COLO668 (cell line): Measurements from ENCODE around the gene PARN.
A peak's percentile ranks its signal among the peaks of the same experiment; 100 is the strongest.
"Not testable (repeated sequence)": the region's sequence is repeated elsewhere in the genome, so short reads cannot be mapped to it uniquely, and the experiment has no call there.

Source experiments
- DNase-seq: peaks from one replicate; lab custom pipeline; 2025; ENCODE audit not compliant: unreplicated experiment; lab: John Stamatoyannopoulos, UW

Gene PARN

GRCh38 chr16:14444979-14445810 is 184.9 kb downstream of the PARN start:
- DNase-seq = no peak

DNA sequence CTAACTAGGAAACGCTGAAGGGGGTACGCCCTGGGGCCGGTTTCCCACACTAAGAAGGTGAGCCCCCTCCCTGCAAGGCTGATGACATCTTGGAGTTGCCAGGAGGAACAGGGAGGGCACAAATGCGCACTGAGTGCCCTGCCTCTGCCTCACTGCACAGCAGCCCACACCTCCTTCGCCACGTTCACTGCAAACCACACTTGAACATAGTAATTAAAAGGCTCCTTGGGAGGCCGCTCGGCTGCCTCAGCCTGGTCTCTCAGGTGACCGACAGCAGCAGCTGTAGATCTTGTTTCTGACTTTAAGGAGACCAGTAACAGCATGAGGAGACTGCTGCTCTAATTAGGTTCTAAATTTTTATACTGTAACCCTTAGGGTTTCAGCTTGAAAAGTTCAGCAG is 188.5 kb downstream of the PARN start:
- DNase-seq = not testable (repeated sequence)

- peak; percentile 32 for DNase-seq
These were observed 191.8 kb downstream of the PARN start for GRCh38 chr16:14438256-14438655.

GRCh38 chr16:14437426-14437825 is 192.6 kb downstream of the PARN start:
- no peak for DNase-seq

DNA sequence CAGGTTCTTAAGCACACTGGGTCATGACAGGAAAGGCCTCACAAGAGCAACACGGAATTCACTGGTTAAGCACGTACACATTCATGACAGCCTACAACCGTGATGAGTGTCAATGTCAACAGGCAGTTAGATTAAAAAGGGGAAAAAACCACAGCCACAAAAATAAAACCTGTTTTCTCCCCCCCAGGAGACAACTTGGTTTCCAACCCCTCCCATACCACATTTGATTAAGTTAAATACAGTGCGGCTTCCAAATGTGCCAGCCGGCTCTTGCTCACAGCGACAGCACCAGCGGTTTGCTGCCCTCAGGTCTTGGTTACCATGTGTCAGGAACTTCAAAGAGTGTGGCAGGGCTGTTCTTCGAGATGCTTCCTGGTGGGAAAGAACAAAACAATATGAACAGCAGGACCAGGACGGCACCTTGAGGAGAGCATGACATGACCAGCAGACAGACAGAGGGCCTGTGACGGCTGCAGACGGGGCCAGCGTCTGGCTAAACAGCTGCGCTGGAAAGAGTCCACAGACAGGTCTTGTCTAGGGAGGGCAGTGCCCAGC is 193.6 kb downstream of the PARN start:
- DNase-seq = no peak

DNA sequence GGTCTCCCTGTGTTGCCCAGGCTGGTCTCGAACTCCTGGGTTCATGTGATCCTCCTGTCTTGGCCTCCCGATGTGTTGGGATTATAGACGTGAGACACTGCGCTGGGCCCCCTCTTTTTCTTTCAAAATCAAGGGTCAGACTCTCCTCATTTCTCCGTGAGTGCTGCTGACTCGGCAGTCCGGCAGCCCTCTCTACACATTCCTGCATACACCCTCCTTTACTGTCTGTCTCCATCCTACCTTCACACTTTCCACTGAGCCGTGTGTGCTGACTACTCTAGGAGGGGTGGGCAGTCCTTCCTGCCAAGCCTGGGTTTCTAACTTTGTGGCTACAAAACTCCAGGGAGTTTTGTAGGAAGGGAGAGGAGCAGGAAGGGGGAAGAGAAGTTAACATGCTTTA is 195.2 kb downstream of the PARN start:
- no peak for DNase-seq

DNA sequence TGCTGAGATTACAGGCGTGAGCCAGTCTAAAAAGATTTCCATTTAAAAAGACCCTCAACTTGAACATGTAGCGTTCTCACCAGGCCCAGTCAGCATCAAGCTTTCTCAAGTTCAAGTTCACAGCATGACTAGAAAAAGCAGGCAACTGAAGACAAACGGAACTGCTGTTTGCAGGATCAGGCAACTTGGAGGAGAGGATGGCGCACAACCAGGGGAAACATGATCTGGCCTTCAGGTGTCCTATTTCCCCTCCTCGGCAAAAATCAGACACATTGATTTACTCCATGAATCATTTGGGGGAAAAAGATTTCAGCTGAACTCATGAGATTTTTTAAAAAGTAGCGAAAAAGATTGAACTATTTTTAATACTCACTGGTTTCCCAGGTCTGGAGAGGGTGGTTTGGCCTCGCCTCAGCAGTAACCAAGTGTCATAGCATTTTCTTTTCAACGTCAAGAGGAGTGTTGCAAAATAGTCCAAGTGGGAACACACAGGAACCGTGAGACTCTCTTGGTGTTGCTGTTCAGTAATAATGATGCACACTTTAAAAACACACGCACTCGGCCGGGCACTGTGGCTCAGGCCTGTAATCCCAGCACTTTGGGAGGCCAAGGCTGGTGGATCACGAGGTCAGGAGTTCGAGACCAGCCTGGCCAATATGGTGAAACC is 201.0 kb downstream of the PARN start:
- DNase-seq = not testable (repeated sequence)

GRCh38 chr16:14428043-14428442 is 202.0 kb downstream of the PARN start:
- no peak for DNase-seq

DNA sequence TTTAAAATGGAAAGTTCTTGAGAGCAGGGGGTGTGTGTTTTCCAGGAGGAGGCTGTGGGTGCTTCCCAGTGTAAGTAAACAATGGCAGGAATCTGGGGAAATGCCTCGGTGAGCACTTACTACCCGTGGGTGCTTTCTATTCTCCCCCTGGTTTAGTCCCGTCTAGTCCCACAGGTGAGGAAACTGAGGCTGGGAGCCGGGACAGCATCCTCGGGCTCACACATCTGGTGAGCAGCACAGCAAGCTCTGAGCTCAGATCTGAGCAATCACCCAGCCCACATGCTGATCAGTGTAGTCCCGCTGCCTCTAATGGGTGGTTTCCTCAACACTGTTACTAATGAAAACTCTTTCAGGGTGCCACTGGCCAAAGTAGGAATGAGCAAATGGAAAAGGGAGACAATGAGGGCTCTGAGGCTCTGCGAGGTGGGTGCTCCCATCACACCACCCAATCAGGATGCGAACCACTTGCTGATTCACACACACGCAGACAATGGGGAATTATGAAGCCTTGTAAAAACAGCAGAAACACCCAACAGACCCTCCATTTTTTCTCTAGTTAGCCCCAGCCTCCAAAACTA is 202.6 kb downstream of the PARN start:
- DNase-seq = no peak

- no peak for DNase-seq
These were observed 205.5 kb downstream of the PARN start for GRCh38 chr16:14424595-14424994.

DNA sequence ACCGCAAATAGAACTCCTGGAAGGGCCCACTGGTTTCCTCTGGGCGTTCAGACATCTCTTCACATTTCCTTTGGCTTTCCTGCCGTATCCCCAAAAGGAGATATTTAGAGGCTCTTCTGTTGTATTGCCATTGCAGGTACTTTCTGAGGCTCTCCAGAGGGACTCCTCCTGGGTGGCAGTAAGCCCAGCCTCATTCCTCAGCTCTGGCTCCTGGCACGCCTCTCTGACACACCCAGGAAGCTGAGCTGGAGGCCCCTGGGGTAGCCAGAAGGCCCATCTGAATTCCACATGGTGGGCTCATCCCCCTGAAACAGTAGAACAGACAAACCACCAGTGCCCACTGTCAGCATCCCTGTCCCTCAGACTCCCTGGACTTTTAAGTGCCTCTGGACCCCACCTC is 206.7 kb downstream of the PARN start:
- DNase-seq = no peak

DNA sequence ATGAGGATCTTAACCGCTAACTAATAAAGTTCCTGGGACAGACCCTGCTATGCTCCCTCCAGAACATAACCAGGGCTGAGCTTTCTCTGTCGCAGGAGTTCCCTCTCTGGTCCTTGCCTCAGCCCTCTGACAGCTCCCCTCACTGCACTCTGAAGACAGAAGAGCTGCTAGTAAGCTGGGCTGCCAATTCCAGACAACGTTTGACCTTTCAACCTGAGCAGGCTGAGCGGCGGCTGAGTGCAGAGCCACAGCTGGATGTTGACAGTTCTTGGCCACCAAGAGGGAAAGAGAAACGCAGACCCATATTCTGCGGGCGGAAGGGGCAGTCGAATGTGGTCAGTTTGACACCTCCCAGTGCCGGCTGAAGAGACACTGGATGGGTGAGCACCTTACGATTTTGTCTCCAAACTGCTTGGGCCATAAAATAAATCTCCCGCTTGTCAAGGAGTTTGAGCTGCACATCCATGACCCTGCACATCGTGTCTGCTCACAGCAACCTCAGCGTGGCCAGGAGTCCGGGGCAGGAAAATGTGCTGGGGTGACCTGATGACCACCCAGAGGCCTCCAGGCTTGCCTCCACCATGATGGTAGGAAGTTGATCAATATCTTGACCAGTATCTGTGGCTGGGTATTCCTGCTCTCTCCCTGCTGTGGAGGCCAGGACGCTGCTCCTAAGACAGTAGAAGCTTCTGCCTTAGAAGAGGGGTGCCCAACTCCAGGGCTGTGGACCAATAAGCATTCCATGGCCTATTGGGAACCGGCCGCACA is 209.2 kb downstream of the PARN start:
- DNase-seq = no peak

GRCh38 chr16:14420243-14420642 is 209.8 kb downstream of the PARN start:
- DNase-seq = not testable (repeated sequence)

GRCh38 chr16:14419817-14420216 is 210.2 kb downstream of the PARN start:
- no peak for DNase-seq

GRCh38 chr16:14418795-14419225 is 211.2 kb downstream of the PARN start:
- no peak for DNase-seq

GRCh38 chr16:14416184-14416583 is 213.9 kb downstream of the PARN start:
- DNase-seq = no peak

- no peak for DNase-seq
These were observed 214.8 kb downstream of the PARN start for GRCh38 chr16:14415291-14415690.

- DNase-seq = no peak
These were observed 220.5 kb downstream of the PARN start for GRCh38 chr16:14409563-14409962.

- DNase-seq = no peak
These were observed 222.2 kb downstream of the PARN start for GRCh38 chr16:14407786-14408399.
